Retinal pigment epithelial cell (primary cell): Measurements from ENCODE around the gene INHA.

ENCODE experiments used
- DNase-seq: peaks from one replicate; pipeline ENCODE4 v3.0.0-alpha.2; 2010; ENCODE audit warnings: low read depth
- H3K4me3 ChIP-seq: 2 replicates; pipeline ENCODE4 v1.5.1; 2011; ENCODE audit warnings: mild to moderate bottlenecking, low read length, control low read depth, moderate library complexity
- TF ChIP-seq, protein P1 (sequence below): conservative IDR thresholded peaks from 2 replicates; pipeline ENCODE4 v1.5.1; 2011; ENCODE audit warnings: low read depth, low read length, control low read depth, inconsistent platforms

The INHA gene

DNA sequence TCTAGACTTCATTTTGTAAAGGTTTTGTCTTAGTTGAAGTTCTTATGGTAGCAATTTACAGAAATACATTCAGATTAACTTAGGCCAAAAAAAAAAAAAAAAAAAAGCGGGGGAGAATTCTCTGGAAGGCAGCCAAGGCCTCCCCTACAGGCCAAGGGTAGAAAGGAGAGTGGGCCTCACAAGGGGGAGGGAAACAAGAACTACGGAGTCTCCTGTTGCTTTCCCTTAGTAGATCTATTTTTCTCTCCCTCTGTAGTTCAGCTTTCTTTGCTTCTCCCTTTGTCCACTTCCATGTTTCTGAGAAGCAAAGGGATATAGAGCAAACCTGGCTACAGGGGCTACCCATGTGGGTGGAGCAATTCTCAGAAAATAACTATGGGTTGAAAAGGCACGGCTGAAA is 23.1 kb downstream of the INHA start:
- TF ChIP-seq, protein P1, sequence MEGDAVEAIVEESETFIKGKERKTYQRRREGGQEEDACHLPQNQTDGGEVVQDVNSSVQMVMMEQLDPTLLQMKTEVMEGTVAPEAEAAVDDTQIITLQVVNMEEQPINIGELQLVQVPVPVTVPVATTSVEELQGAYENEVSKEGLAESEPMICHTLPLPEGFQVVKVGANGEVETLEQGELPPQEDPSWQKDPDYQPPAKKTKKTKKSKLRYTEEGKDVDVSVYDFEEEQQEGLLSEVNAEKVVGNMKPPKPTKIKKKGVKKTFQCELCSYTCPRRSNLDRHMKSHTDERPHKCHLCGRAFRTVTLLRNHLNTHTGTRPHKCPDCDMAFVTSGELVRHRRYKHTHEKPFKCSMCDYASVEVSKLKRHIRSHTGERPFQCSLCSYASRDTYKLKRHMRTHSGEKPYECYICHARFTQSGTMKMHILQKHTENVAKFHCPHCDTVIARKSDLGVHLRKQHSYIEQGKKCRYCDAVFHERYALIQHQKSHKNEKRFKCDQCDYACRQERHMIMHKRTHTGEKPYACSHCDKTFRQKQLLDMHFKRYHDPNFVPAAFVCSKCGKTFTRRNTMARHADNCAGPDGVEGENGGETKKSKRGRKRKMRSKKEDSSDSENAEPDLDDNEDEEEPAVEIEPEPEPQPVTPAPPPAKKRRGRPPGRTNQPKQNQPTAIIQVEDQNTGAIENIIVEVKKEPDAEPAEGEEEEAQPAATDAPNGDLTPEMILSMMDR: peak; percentile 40
- DNase-seq: no peak
- H3K4me3 ChIP-seq: no peak overlapping the region

DNA sequence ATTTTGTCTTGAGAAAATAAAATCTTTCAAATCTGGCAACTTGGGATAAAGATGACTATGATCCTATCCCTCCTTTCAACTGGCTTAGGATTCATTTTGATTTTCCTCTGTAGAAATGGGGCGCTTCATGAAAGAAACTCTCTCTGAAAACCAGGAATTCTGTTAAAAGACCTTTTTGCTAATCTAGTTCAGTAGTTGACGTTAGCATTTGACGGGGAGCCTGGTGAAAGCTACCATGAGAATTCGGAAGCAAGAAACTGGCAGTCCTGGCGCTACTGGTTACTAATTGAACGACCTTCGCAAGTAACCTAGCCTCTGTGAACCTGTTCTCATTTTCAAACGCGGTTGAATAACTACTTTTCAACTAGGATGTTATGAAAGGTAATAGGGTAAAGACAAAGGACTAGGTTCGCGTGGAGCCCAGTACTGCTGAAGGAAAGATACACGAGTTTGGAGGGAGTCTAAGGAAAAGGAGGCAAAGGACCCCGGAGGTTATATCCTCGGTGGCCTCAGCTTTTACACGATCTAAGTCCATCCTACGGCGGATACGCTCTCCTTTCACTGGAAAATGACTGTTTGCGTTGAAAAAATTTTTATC is 24.9 kb downstream of the INHA start:
- peak overlapping the region; percentile 92 for H3K4me3 ChIP-seq
- TF ChIP-seq, protein P1: no peak
- no peak for DNase-seq

DNA sequence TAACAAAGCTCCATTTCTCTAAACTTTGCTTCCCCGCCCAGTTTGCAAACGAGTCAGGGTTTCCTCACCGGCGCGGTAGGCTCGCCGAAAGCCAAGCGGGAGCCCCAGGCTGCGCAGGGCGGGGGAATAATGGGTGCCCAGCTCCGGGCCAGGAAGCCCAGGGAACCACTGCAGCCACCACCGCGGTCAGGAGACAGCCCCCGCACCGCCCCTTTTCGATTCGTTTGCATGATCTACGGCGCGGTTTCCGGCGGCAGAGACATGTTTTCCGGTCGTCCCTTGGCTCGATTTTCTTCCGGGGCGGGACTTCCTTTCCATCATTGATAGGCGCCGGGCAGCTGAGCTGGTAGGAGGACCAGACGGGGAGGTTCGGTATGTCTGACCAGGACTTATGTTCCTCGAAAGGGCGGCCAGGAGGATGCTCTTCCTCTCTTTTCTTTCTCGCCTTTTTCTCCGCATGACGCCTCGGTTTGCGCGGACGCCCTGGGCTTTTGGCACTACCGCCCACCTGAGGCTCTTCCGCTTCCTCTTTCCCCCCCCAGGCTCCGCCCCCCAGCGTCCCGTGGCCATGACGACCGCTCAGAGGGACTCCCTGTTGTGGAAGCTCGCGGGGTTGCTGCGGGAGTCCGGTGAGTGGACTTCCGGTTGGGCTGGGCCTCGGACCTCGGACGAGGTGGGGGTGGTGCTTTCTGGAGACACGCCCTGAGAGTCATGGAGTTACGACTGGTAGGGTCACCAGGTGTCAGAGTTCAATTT is 25.6 kb downstream of the INHA start, which contains the start of gene STK11IP:
Gene STK11IP (plus strand): TSS at position 306 of the 756 bp plus-strand sequence. CDS start 263 bp downstream, at position 569.
- H3K4me3 ChIP-seq: peak within 1 kb of the TSS; percentile 92
- peak; percentile 88 for DNase-seq
- TF ChIP-seq, protein P1: no peak

DNA sequence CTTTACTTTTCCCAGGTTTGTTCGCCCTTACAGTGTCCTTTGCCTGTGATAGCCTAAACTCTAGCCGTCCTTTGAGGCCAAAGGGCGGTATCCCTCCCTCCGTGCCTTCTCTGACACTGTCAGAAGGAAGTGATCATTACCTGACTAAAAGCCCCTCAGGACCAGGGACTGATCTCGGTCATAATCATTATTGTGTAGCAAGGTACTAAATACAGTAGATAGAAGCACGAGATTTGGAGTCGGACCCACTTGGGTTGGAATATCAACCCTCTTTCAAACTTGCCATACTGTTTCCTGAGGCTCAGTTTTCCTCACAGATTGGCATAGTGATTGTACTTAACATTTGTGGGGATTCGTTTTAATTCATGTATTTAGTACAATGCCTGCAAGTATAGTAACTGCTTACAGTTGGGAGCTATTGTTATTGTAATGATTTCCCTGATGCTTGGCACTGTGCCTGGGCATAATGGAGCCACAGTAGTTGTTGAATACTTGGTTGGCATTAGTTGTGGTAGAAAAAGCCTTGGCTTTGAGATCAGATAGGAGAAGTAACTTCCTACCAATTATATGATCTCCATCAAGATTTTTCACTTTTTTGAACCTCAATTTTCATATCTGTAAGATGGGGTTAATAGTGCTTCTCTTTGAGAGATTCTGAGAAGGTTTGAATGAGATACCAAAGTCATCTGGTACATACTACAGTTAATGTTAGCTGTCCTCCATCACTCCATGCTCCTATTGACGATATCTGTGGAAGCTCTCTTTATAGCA is 26.4 kb downstream of the INHA start:
- DNase-seq: no peak
- H3K4me3 ChIP-seq: peak overlapping the region; percentile 92
- TF ChIP-seq, protein P1: no peak

DNA sequence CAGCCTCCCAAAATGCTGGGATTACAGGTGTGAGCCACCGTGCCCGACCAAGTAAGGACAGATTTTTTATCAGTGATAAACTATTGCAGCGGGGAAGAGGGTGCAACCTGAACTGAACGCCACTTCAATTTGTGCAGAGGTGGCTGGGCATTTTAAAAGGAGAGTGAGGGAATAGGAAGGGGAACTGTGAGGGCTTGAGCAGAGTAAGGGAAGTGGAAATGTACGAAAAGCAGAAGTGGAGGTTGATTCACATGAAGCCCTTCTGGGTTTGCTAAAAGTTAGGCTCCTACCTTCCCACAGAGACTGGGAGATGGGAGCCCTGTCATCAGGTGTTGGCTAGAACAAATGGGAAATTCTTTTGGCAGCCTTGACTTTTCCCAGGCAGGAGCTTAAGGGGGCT is 31.7 kb downstream of the INHA start:
- no peak overlapping the region for H3K4me3 ChIP-seq
- no peak for DNase-seq
- TF ChIP-seq, protein P1: no peak

DNA sequence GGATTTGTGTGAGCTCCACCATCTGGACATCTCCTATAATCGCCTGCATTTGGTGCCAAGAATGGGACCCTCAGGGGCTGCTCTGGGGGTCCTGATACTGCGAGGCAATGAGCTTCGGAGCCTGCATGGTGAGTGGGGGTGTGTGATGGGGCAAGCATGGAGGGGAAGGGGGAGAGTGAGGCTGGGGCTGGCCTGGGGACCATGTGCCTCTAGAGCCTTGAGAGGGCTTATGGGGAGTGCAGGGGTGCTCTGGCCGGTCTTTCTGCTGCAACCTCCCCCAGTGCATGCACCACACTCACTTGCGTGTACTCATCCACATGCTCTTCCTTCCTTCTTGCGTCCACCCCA is 33.5 kb downstream of the INHA start:
- no peak for DNase-seq
- H3K4me3 ChIP-seq: no peak overlapping the region
- TF ChIP-seq, protein P1: no peak

DNA sequence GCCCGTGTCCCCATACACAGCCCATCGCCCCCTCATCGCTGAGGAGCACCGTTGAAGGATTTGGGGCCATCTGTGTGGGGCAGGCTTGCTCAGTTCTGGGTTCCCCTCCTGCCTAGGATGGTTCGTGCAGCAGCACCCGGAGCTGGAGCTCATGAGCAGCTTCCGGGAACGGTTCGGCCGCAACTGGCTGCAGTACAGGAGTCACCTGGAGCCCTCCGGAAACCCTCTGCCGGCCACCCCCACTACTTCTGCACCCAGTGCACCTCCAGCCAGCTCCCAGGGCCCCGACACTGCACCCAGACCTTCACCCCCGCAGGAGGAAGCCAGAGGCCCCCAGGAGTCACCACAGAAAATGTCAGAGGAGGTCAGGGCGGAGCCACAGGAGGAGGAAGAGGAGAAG is 35.8 kb downstream of the INHA start:
- H3K4me3 ChIP-seq: no peak overlapping the region
- TF ChIP-seq, protein P1: no peak
- DNase-seq: no peak
